SW480 (cell line): Measurements from ENCODE around the gene HSD11B2.
"Not testable (repeated sequence)": the region's sequence is repeated elsewhere in the genome, so short reads cannot be mapped to it uniquely, and the experiment has no call there.

Experiments used
- DNase-seq: peaks from one replicate; pipeline ENCODE4 v3.0.0-alpha.2; 2016; ENCODE audit warnings: low spot score

Gene HSD11B2

GRCh38 chr16:67415421-67415820 is 15.5 kb upstream of the HSD11B2 start:
- not testable (repeated sequence) for DNase-seq

- no peak for DNase-seq
Observed at GRCh38 chr16:67415872-67416793, 14.8 kb upstream of the HSD11B2 start, which contains the start of gene ZDHHC1. ZDHHC1 (minus strand) TSS chr16:67416477; CDS start chr16:67407775, 8,702 bp downstream.

- no peak for DNase-seq
Observed at GRCh38 chr16:67417333-67418061, 13.4 kb upstream of the HSD11B2 start.

- DNase-seq: no peak
Observed at GRCh38 chr16:67419502-67419901, 11.4 kb upstream of the HSD11B2 start.

- DNase-seq: no peak
Observed at GRCh38 chr16:67419931-67420330, 11.0 kb upstream of the HSD11B2 start.

GRCh38 chr16:67421030-67421429 is 9.9 kb upstream of the HSD11B2 start:
- no peak for DNase-seq

- DNase-seq: no peak
Observed at GRCh38 chr16:67423015-67423414, 7.9 kb upstream of the HSD11B2 start.

- no peak for DNase-seq
Observed at GRCh38 chr16:67423611-67424260, 7.2 kb upstream of the HSD11B2 start.

GRCh38 chr16:67424261-67424615 is 6.7 kb upstream of the HSD11B2 start:
- no peak for DNase-seq

GRCh38 chr16:67425061-67425460 is 5.9 kb upstream of the HSD11B2 start:
- DNase-seq: no peak

- DNase-seq: no peak
Observed at GRCh38 chr16:67425580-67425979, 5.3 kb upstream of the HSD11B2 start.

- DNase-seq: no peak
Observed at GRCh38 chr16:67426022-67426421, 4.9 kb upstream of the HSD11B2 start.

GRCh38 chr16:67426950-67427349 is 4.0 kb upstream of the HSD11B2 start:
- no peak for DNase-seq

- peak; percentile 66 for DNase-seq
Observed at GRCh38 chr16:67428146-67428731, 2.7 kb upstream of the HSD11B2 start.

- DNase-seq: no peak
Observed at GRCh38 chr16:67429053-67429798, 1.7 kb upstream of the HSD11B2 start.

GRCh38 chr16:67429799-67430503 is 970 bp upstream of the HSD11B2 start:
- DNase-seq: no peak

GRCh38 chr16:67430504-67430976 is 381 bp upstream of the HSD11B2 start:
- DNase-seq: peak; percentile 47

- no peak for DNase-seq
Observed at GRCh38 chr16:67431775-67432505, 1.0 kb downstream of the HSD11B2 start.

GRCh38 chr16:67432506-67432890 is 1.6 kb downstream of the HSD11B2 start:
- DNase-seq: no peak

GRCh38 chr16:67433131-67433719 is 2.3 kb downstream of the HSD11B2 start:
- no peak for DNase-seq
